Activated CD4-positive, alpha-beta T cell treated with anti-CD3 and anti-CD28 coated beads, Interleukin-2, amount 50 U/mL, for 4 hours (primary cell): ENCODE results near the gene HPX.
A peak's percentile ranks its signal among the peaks of the same experiment; 100 is the strongest.

Source experiments
- DNase-seq, 2 experiments: peaks; one replicate each; pipeline ENCODE4 v3.0.0-alpha.2; 2020

The HPX gene, protein sequence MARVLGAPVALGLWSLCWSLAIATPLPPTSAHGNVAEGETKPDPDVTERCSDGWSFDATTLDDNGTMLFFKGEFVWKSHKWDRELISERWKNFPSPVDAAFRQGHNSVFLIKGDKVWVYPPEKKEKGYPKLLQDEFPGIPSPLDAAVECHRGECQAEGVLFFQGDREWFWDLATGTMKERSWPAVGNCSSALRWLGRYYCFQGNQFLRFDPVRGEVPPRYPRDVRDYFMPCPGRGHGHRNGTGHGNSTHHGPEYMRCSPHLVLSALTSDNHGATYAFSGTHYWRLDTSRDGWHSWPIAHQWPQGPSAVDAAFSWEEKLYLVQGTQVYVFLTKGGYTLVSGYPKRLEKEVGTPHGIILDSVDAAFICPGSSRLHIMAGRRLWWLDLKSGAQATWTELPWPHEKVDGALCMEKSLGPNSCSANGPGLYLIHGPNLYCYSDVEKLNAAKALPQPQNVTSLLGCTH

DNA sequence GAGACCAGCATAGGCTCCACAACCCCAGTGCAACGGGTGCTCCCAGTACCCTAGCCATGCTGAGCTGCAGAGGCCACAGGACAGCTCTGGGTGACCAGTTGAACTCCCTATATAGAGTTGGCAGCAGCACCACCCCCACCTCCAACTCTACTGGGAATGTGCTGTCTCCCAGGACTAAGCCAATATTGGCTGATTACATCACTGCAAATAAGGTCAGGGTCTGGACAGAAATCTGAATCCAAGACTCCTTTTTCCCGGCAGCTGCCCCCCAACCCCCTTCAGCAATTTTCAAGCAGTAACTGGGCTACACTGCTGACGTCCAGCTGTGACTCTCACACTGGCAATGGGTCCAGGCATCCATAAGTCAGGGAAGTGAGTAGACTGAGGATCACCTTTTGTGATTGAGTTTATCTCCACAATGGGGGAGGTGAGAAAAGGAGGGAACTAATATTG is at the start of gene HPX:
Gene HPX, minus strand, starts transcription at position 82 of the 453 bp plus-strand sequence. Its CDS starts 24 bp downstream, at position 58.
- DNase-seq: no peak

DNA sequence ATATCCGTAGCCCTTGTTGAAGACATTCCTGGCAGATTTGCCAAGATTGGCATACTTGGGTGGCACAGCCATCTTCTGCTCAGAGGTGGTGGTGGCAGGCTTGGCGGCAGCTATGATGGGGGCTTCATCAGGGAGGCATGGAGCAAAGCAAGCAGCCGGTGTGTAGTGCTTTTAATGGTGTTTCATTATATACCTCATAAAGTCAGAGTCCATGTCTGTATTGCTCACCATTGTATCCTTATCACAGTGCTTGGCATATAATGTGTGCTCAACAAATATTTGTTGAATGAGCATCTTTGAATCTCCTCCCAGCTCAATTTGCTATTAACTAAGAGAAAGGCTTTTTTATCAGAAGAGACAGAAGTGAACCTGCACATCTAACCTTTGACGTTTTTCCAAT is 48.5 kb upstream of the HPX start:
- no peak for DNase-seq

DNA sequence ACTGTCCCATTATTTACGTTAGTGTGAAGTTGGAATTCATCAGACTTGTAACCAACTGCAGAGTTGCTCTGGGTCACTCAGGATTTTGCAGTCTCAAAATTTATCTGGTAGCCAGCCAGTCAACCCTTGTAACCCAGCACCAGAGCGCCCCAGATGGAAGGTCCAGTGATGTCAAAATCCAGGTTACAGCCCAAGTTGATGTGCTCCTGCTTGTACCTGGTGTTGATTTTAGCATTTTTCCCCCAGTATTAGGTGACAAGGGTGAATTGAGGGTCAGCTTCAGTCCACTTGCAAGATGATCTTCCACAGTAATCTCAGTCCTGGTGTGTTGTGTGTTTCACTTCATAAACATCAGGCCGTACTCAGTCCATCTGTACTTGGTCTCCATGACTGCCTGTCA is 48.0 kb upstream of the HPX start:
- DNase-seq: no peak

DNA sequence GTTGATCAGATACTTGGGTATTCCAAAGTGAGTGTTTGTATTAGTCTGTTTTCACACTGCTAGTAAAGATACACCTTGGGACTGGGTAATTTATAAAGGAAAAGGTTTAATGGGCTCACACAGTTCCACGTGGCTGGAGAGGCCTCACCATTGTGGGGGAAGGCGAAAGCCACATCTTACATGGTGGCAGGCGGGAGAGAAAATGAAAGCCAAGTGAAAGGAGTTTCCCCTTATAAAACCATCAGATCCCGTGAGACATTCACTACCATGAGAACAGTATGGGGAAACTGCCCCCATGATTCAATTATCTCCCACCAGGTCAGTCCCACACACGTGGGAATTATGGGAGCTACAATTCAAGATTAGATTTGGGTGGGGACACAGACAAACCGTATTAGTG is 47.6 kb upstream of the HPX start:
- DNase-seq: no peak

DNA sequence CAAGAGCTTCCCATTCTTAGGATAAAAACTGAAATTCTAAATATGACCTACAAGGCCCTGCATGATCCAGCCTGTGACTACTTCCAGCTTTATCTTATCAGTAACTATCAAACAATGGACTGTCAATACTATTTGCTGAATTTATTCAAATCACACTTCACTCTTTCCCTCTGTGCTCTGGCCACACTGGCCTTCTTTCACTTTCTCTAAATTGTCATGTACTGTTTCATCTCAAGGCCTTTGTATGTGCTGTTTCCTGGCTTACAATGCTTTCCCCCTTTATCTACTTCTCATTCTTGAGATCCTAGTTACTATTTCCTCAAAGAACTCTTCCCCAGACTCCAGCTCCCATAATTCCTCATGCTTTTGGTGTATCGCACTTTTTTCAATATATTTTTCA is 46.2 kb upstream of the HPX start:
- DNase-seq: no peak

DNA sequence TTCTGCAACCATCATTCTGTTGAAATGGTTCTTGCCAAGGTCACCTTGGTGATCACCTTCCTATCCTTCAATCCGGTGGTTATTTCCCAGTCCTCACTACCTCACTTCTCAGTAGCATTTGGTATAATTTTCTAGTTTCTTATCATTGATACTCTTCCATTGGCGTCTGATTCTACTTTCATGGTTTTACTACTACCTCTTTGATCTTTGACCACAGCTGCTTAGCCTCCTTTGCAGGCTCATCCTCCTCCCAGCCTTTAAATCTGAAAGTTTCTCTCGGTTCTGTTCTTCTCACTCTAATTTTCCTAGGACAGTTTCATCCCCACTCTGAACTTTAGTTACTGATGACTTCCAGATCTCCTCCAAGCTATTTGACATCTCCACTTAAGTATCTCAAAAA is 45.5 kb upstream of the HPX start:
- no peak for DNase-seq

DNA sequence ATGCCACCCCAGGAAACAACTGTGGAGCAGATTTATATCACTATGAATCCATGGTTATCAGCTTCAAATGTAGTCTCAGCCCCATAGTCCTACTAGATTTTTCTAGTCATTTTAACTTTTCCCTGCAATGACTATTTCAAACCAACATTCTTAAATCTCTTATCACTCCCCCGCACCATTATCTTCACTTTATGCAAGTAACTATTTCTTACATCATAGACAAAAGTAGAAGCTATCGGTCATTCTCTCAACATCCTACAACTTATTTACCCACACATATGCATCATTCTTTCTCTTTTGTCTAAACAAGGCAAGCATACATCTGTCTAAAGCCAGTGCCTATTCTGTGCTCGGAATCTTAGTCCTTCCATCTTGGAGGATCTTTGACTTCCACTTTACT is 44.9 kb upstream of the HPX start:
- no peak for DNase-seq

DNA sequence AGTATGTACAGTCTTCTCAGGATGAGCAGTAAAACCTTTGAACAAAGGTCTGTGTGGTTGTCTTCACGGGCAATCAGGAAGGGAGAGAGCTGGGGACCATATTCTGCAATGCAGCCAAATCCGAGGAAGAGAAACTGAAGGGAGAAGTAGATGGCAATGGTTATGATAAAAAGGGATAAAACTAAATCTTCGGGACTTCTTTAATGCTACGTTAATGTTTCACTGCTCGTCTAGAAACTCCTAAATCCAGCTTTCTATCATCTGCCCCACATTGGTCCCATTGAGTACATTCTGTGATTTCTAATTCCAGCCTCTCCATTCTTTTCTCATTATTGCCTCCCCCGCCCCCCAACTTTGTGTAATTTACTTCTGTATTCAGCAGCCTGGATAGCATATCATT is 42.2 kb upstream of the HPX start:
- DNase-seq: no peak

DNA sequence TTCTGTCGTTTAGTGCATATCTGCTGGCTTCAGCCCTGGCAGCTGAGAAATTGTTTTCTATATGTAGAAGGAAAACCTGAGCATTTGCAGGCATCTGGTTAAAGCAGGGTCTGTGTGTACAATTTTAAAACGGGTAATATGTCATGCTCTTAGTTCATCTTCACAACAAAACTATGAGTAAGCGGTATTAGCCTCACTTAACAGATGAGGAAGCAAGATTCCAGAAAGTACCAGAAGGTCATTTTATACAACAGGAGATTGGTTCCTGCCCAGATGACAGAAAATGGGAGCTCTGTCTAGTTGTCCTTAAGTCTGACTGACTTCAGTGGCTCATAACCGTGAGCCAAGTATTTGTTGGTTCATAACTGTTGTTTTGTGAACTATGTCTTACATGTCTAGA is 41.7 kb upstream of the HPX start:
- no peak for DNase-seq

DNA sequence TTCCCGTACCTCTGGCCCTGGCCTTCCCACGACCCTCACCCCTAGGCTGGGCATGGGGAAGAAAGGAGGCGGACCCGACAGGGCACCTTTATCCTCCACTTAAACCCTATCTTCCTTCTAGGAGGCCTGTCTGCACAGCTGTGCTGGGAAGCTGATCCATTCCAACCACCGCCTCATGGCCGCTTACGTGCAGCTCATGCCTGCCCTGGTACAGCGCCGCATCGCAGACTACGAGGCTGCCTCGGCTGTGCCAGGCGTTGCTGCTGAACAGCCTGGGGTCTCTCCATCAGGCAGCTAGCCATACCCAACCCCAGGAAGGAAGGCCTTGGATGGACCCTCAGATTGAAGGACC is 41.1 kb upstream of the HPX start:
- DNase-seq: no peak

DNA sequence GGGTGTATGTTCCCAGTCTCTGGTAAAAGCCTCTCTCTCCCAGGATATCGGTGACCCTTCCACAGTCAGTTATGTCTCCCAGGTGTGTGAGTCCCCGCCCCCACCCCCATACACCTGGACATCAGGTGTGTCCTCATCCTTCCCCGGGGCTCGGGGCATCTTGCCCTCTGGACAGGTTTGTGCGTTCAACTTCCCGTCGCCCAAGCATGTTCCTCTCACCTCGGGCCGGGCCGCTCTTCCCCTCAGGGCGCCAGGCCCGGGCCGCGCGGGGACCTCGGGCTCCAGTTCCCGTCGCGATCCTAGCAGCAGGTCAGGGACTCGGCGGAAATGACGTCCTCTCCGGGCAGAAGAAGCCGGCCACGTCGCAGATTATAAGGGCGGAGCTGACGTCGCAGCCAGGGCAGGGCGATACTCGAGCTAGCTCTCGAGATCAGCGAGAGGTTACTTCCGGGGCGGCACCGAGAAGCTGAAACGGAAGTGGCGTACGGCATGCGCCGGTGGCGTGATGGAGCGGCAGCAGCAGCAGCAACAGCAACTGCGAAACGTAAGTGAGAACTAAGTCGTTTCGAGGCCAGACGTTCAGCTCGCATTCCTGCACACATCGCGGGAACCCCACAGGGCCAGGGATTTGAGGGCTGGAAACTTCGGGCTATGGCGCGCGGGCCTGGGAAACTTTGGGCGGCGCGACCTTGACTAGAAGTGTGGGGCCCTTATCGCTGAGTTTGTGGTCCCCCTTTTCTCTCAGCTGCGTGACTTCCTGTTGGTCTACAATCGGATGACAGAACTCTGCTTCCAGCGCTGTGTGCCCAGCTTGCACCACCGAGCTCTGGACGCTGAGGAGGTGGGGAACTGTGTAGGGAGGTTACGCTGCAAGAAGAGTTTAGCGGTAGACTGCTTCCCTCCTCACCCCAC is 40.5 kb upstream of the HPX start, which contains the start of the genes ARFIP2 and TIMM10B:
Gene ARFIP2, minus strand, starts transcription at position 320 of the 912 bp plus-strand sequence. CDS start 910 bp downstream, outside the sequence.
Gene TIMM10B, plus strand, starts transcription at position 490 of the 912 bp plus-strand sequence. Its CDS starts 16 bp downstream, at position 506.
- DNase-seq: peak; percentile 96

DNA sequence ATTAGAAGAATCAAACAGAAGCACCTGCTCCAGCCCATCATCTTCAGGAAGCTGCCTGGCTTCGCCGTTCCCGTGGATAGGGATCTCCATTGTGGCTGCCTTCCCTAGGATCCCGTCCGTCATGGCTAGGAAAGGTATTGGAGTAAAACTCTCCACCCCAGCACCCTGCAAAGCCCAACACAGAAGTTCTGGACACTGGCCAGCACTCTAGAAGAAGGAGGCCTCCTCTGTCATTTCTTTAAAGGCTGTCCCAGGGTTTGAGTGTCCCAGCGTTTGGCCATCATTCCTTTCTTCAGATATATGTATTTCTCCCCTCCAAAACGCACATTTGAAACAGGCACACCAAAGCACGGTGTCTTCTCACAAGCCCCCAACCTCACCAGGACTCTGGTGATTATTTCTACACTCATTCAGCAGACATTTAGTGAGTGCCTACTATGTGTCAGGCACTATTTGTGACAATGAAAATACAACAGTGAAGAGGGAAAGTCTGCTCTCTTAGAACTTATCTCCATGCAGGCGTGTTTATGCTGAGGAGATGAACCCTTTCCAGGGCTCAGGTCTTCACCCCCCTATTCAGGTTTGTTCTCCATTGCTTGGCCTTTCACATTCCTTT is 39.6 kb upstream of the HPX start:
- no peak for DNase-seq

DNA sequence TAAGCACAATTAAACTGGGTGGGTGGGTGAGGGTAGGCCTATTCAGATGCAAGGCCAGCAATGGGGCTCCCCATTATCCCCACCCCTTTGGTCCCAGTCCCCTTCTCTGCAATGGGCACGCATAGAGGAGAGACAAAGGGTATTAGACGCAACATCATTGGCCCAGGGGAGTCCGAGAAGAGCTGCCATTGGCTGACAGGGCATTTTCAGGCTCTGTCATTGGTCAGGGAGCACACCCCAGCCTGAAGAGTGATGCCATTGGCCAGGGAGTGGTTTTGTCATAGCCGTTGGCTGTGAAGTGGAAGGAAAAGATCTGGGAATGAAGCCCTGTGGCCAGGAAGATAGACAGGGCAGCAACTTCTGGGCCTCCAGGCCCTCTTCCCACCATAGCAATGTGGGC is 35.8 kb upstream of the HPX start:
- DNase-seq: no peak

DNA sequence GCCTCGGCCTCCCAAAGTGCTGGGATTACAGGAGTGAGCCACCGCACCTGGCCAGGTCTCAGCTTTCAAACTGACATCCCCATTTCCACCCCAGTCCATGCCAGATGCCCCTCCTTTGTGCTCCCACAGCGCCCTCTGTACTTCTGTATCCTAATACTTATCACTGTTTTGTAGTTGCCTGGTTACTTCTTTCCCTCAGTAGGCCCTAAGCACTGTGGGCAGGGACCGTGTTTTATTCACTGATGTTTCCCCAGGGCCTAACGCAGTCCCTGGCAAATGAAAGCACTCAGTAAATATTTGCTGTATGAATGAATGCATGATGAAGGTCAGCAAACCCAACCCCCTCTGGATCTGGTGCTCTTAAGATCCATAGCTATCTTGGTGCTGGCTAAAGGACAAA is 35.1 kb upstream of the HPX start:
- DNase-seq: no peak

DNA sequence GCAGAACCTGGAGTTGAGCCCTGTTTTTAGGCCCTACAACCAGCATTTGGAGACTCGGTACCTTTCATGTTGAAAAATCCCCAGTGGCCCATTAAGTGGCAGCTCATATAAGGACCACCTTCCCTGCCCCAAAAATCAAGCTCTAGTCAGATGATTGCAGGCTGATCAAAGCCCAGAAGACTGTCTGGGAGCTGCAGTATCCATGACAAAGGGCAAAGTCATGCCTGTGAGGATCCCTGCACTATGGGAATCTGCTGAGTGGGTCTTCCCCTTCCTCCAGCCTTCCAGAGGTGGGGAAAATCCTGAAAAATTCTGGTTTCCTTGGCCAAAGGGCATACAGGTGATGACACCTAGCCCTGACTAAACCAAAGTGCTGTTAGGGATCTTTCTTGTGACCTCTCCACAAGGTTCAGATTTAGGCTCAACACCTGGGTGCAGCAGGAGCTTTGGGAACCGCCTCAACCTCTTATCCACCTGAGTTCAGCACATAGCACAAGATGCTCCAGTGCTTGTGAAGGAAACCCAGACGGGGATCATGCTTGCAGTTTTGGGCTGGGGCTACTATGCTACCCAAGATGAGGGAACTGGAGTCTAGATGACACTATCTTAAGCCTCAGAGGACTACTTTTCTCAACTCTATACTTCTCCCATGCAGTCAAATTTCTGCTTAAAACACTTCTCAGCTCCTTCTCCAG is 34.2 kb upstream of the HPX start:
- DNase-seq: no peak

DNA sequence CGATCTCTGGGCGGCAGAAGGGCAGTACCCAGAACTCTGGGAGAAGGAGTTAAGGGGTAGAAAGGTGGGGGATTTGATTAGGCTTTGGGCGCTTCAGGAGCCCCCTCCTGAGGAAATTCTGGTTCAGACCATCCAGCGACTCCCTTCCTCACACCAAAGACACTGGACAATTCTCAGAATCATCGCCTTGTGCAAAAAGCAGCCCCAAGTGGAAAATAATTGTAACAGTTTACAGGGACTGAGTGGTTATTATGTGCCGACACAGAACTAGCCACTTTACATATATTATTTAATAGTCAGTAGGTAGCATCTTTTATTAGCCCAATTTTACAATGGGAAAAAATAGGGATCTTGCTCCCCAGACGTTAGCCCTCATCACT is 33.6 kb upstream of the HPX start:
- no peak for DNase-seq

DNA sequence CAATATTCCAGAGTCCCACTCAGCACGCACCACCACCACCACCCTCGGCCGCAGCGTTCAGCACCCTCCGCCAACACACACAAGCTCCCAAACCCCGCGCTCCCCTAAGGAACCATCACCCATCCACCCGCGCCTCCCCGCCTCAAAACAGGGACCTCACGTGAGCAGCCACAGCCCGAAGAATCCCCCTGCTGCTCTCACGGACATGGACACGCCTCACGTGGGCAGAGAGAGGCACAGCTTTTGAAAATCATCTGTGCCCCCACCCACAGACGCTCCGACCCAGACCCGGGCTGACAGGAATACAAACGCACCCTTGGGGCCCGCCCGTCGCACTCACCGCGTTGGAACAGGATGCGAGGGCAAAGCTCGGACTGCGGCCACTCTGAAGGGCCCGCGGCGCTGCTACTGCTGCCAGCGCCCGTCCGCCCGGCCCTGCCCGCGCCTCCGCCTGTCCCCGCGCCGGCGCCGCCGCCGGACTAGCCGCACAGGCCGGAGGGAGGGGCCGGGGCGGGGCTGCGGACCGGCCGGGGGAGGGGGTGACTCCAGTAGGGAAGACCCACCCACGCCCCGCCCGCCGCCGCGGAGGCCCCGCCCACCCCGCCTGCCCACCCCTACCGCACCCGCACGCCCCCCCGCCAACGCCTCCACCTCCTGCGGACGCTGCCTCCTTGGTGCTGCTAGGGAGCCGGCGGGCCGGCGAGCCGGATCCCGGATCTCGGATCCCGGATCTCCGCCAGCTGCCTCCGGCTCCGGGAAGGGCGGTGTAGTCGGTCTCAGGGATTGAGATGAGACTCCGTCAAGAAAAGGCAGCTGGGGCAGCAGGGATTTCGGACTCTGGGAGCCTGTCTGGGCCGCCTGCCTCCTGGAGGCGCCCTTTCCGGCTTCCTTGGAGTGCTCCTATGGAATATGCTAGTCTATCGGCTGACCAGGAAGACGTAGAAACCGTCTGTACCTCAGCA is 32.9 kb upstream of the HPX start, which contains the start of gene TRIM3:
Gene TRIM3, minus strand, starts transcription at position 491 of the 962 bp plus-strand sequence. CDS start 8,246 bp downstream, outside the sequence.
- DNase-seq: peak; percentile 60 to 67

DNA sequence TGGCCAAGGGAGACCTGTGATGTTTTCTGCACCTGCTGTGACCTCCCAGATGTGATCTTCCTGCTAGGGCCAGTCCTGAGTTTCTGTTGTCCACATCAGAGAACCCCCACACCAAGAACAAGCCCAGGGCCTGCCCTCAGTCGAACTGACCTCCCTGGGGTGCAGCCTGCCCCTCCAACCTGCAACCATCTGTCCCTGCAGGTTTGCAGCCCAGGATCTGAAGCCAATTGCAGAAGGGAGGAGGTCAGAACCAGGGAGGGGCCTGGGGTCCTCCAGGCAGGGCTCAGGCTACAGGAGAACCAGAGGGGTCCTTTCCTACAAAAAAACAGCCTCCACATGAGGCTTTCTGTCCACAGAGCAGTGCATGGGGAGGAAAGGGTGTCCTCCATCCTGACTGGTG is 32.1 kb upstream of the HPX start:
- DNase-seq: no peak

DNA sequence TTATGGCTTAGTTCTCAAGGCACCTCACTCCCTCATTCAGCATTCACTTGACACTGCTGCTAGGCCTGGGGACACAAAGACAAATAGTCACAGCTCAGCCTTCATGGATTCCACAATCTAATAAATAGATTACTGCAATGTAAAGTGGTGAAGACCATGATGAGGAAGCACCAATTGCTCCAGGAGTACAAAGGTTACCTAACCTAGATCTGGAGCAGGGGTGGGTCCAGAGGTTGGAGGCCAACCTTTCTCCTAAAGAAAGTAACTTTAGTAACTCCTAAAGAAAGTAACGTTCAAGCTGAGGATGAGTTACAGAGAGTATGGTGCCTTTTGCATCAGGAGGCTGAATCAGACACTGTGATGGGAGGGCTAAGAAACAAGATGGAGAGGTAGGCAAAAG is 28.8 kb upstream of the HPX start:
- no peak for DNase-seq

DNA sequence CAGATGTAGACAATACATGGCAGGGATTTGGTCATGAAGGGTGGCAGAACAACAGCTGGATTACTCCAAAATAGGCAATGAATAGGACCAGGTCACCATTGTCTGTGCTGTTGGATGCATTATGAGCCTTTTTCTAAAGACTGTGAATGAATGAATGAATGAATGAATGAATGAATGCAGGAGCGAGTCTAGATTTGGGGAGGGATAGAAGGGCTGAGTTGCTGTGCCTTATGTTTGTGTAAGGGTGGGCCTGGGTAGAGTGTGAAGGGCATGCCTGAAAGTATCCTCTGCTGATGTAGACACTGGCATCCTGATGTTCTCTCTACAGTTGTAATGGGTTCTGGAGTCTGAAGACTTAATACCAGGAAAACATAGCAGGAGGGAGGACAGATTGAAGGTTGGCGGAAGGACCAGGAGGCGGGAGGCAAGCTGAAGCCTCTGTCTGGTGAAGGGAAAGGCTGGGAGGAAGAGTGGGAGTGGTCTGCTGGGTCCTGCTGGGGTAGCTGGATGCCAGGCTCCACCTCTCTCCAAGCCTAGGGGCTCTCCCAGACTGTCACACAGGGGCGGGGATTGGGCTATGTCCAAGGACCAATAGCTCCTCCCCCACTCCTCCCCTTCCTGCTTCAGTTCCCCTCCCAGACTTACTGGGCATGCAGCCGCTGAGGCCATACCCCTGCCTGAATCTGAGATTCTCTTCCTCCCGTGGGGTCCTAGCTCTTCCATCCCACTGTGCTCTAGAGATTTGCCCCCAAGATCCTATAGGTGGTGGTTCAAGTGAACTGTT is 28.1 kb upstream of the HPX start:
- no peak for DNase-seq

DNA sequence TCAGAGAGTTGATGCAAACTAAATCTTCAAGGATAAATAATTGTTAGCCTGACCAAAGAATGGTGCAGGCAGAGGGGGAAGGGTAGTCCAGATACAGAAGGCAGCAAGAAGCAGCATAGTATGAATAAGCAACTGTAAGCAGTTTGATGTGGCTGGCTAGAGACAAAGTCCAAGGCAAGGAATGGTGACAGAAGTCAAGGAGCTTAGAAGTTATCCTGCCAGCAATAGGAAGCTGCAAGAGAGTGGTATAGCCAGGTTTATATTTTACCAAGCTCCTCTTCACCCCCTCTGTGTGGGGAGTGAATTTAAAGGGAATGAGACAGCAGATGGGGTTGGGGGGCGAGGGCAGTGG is 18.3 kb upstream of the HPX start:
- no peak for DNase-seq
